Ascending aorta (tissue), 2 donors: ENCODE results near the gene RPS6KA2. TPM values are rescaled to one million over a fixed set of nuclear protein-coding genes. Genes with fewer than 3 reads are reported as not detected.

Experiments used
- DNase-seq, 2 donors: peaks; one replicate each; pipeline ENCODE4 v3.0.0-alpha.2; 2019; ENCODE audit warnings: low spot score in 2 of 2
- H3K27ac ChIP-seq, 2 donors: fragments of 200-600 bp; sonication (generic); one replicate each; pipeline ENCODE4 v1.5.1; 2016 to 2017; ENCODE audit warnings: mild to moderate bottlenecking in 1 of 2
- H3K27me3 ChIP-seq: fragments of 200-600 bp; sonication (generic); one replicate; pipeline ENCODE4 v1.5.1; 2017
- H3K36me3 ChIP-seq, 2 donors: fragments of 200-600 bp; sonication (generic); one replicate each; pipeline ENCODE4 v1.5.1; 2016
- H3K4me1 ChIP-seq, 2 donors: fragments of 200-600 bp; sonication (generic); one replicate each; pipeline ENCODE4 v1.5.1; 2016 to 2017; ENCODE audit warnings: mild to moderate bottlenecking in 1 of 2
- H3K4me3 ChIP-seq, 2 donors: fragments of 200-600 bp; sonication (generic); one replicate each; pipeline ENCODE4 v1.5.1; 2016 to 2017; ENCODE audit warnings: mild to moderate bottlenecking in 1 of 2
- H3K9me3 ChIP-seq, 2 donors: fragments of 200-600 bp; sonication (generic); one replicate each; pipeline ENCODE4 v1.5.1; 2016
- intact Hi-C: fragments of 100-400 bp; cut with DNase I; formaldehyde crosslinking; loops from one replicate; pipeline ENCODE4 v1.15.1; 2023
- total RNA-seq: library from RNA; depleted of rRNA; stranded (reverse); fragments of >200 nt; gene quantifications from one replicate; pipeline ENCODE4 v1.1.0, GENCODE V29; 2016
- TF ChIP-seq, protein P1 (sequence below), 3 experiments: fragments of 200-600 bp in 2 of 3; fragments of 450-650 bp in 1 of 3; sonication (generic) in 2 of 3; IDR thresholded peaks; one replicate each; pipeline ENCODE4 v1.5.1; 2016 to 2019; ENCODE audit warnings: antibody characterized with exemption in 3 of 3, mild to moderate bottlenecking in 1 of 3, moderate library complexity in 1 of 3

RPS6KA2 gene
- total RNA-seq, 1 donor from 2014 or later, result 196 TPM

DNA sequence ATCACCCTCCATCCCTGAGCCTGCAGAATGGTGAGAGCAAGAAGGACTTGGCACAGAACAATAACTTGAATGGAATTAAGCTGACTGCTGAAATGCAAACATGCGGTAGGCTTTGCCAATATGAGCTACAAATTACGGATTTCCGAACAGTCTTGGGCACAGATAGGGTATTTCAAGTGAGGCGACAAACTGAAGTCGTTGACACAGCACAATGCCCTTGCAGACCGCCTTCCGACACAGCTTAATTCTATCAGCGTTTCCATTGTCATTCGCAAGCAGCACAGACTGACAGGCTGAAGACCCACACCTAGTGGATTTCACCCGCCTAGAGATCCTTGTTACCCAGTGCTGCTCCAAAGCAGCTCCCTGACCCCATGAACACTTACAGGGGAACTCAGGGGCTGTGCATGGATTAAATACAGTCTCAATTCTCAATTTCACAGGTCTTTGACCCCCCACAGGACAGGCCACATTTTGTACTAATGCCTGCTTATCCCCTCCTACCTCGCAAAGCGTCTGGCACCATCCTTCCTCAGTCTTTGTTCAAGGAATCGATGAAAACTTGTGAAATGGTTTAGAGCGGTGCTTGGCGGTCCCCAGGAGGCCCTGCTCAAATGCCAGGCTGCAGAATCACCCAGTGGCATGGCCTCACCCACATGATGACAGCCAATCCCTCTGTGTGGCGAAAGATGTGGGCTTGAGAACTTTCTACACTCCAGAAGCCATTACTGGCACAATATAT, 75.1 kb downstream of the RPS6KA2 start:
- TF ChIP-seq, protein P1, sequence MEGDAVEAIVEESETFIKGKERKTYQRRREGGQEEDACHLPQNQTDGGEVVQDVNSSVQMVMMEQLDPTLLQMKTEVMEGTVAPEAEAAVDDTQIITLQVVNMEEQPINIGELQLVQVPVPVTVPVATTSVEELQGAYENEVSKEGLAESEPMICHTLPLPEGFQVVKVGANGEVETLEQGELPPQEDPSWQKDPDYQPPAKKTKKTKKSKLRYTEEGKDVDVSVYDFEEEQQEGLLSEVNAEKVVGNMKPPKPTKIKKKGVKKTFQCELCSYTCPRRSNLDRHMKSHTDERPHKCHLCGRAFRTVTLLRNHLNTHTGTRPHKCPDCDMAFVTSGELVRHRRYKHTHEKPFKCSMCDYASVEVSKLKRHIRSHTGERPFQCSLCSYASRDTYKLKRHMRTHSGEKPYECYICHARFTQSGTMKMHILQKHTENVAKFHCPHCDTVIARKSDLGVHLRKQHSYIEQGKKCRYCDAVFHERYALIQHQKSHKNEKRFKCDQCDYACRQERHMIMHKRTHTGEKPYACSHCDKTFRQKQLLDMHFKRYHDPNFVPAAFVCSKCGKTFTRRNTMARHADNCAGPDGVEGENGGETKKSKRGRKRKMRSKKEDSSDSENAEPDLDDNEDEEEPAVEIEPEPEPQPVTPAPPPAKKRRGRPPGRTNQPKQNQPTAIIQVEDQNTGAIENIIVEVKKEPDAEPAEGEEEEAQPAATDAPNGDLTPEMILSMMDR (IDR thresholded peaks at IDR 0.05), result no peak
- H3K4me1 ChIP-seq, result peaks cover 7% of the 10 kb centered on the region in 2 donors
- no peak for DNase-seq
- H3K36me3 ChIP-seq, result no peaks in the 10 kb centered on the region
- H3K27me3 ChIP-seq, result no peaks in the 10 kb centered on the region
- intact Hi-C loops, result no loop called here
- H3K9me3 ChIP-seq, result no peaks in the 10 kb centered on the region
- no peak overlapping the region for H3K4me3 ChIP-seq
- H3K27ac ChIP-seq, result no peak overlapping the region

DNA sequence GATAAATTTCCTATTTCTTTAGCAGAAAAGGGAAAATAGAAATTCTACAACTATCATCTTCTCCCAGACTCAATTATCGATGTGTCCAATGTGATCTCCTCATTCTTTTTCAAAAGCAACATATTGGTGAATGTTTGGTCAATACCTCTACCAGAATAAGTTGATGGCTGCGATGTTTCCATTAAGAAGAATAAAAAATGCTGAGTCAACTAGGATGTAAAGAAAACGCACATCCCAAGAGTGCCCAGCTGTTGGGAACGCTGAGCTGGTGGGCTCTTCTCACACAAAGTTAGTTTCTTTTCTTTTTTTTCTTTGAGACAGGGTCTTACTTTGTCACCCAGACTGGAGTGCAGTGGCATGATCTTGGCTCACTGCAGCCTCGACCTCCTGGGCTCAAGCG, 80.4 kb downstream of the RPS6KA2 start:
- no peak for DNase-seq

DNA sequence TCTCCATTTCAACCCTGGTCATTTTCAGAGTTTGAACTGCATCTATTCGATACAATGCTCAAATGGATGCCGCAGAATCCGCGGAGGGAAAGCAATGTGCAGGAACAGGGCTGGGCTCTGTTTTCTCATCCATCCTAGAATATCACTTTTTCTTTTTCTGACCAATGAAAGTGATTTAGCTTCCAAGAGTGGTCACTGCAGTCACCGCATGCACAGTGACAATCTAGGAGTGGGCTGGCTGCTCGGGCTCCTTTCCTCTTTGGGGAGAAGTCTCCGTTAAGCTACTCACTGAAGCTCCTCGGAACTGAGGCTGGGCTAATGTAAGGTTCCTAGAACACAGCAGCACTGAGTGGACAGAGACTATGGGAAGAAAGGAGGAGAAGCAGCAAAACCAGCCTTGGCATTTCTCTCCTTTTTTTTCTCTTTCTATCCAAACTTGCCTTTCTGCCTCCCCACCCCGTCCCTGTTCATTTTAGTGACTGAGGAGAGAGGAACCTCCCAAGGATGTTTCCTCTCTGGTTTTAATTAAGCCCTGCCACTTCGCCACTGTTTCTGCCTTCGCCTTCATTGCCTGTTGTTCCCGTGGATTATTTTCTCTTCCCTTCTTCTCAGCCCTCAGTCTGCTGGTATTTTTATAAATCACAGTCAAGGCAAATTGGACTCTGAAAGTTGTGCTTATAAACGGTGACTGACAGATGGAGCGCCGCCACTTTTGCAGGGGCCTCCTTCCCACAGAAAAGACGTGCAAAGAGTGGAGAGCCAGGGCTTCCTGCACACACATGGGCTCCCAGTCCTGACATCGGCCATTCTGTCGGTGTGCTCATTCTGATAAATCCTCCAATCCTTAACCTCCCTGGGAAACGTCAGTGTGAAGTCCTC, 81.7 kb downstream of the RPS6KA2 start:
- Histone ChIP-seq H3K27me3 (no peaks in the 10 kb centered on the region), H3K36me3 (no peaks in the 10 kb centered on the region), H3K9me3 (no peaks in the 10 kb centered on the region), H3K27ac (no peak overlapping the region), H3K4me1 (no peaks in the 10 kb centered on the region), H3K4me3 (no peak overlapping the region)
- intact Hi-C loops, result no loop called here
- no peak for DNase-seq
- TF ChIP-seq, protein P1 (IDR thresholded peaks at IDR 0.05), result no peak

More for the DNA sequence above, 80.4 kb downstream of the RPS6KA2 start:
- no peaks in the 10 kb centered on the region for H3K4me1 ChIP-seq
- no peaks in the 10 kb centered on the region for H3K36me3 ChIP-seq
- intact Hi-C loops, result no loop called here
- H3K27ac ChIP-seq, result no peak overlapping the region
- TF ChIP-seq, protein P1 (IDR thresholded peaks at IDR 0.05), result no peak
- no peaks in the 10 kb centered on the region for H3K9me3 ChIP-seq
- H3K4me3 ChIP-seq, result no peak overlapping the region
- H3K27me3 ChIP-seq, result no peaks in the 10 kb centered on the region

DNA sequence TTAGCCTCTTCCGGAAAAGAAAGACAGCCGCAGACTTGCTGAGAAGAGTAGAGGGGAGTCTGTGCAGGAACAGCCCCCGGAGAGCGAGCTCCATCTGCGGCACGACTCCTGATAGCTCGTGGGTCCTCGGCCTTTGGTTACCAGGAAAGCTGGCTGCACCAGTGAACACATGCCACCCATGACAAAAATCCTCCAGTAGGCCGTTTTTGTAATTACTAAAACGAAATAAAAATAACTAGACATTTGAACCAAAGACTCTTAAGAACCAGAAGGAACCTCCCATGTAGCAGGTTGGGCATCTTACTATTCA, 82.8 kb downstream of the RPS6KA2 start:
- H3K4me1 ChIP-seq, result no peaks in the 10 kb centered on the region
- H3K27ac ChIP-seq, result no peak overlapping the region
- H3K4me3 ChIP-seq, result no peak overlapping the region
- TF ChIP-seq, protein P1 (IDR thresholded peaks at IDR 0.05), result no peak
- no peaks in the 10 kb centered on the region for H3K36me3 ChIP-seq
- DNase-seq, result no peak
- no peaks in the 10 kb centered on the region for H3K27me3 ChIP-seq
- H3K9me3 ChIP-seq, result no peaks in the 10 kb centered on the region
- intact Hi-C loops, result no loop called here

DNA sequence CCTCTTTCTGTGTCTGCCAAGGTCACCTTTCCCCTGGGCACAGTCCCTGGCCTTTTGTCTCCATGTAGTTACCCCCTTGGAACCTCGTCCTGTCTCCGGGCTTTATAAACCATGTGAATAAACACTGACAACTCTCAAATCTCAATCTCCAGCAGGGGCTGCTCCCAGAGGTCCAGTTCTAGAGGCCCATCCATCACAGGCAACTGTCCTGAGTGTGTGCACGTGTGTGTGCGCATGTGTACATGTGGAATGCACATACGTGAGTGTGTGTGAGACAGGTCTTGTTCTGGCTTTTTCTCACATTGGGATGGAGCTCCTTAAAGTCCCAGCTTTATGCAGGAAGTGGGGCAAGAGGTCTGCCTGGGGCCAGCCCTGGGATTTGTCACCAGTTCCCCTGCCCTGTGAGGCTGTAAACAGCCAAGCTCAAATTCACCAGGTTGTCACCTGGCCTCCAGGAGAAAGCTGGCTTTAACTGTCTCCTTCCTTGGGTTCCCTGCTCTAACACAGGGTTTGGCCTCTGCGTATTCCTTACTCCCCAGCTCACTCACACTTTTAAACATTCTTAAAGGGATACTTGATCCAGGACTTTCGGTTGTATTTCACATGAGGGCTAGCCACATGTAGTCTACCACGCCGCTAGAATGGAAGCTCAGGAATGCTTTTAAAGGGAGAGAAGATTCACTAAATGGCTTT, 83.3 kb downstream of the RPS6KA2 start:
- Histone ChIP-seq H3K4me3 (no peak overlapping the region), H3K4me1 (no peaks in the 10 kb centered on the region), H3K27me3 (no peaks in the 10 kb centered on the region), H3K36me3 (no peaks in the 10 kb centered on the region), H3K27ac (no peak overlapping the region), H3K9me3 (no peaks in the 10 kb centered on the region)
- no peak for DNase-seq
- TF ChIP-seq, protein P1 (IDR thresholded peaks at IDR 0.05), result no peak
- intact Hi-C loops, result no loop called here
